ENCODE data around the gene ADD3. TPM values are rescaled to one million over a fixed set of nuclear protein-coding genes. Genes with fewer than 3 reads are reported as not detected.
A peak's percentile ranks its signal among the peaks of the same experiment; 100 is the strongest.

ADD3 gene
- total RNA-seq, 4 donors from 2014 or later = 236 to 545 (median 314) TPM

GRCh38 chr10:110174816-110175215, 167.0 kb downstream of the ADD3 start:
- no peak overlapping the region for H3K4me3 ChIP-seq
- no peaks in the 10 kb centered on the region for H3K9me3 ChIP-seq
- DNase-seq = no peak
- H3K4me1 ChIP-seq = peaks cover 0 to 11% (median 3%) of the 10 kb centered on the region in 4 donors
- H3K27ac ChIP-seq = peak overlapping the region in 1 of 4 donors; percentile 35
- no peaks in the 10 kb centered on the region for H3K36me3 ChIP-seq
- no peak for TF ChIP-seq POLR2A (IDR thresholded peaks at IDR 0.05)
- TF ChIP-seq, protein P1, sequence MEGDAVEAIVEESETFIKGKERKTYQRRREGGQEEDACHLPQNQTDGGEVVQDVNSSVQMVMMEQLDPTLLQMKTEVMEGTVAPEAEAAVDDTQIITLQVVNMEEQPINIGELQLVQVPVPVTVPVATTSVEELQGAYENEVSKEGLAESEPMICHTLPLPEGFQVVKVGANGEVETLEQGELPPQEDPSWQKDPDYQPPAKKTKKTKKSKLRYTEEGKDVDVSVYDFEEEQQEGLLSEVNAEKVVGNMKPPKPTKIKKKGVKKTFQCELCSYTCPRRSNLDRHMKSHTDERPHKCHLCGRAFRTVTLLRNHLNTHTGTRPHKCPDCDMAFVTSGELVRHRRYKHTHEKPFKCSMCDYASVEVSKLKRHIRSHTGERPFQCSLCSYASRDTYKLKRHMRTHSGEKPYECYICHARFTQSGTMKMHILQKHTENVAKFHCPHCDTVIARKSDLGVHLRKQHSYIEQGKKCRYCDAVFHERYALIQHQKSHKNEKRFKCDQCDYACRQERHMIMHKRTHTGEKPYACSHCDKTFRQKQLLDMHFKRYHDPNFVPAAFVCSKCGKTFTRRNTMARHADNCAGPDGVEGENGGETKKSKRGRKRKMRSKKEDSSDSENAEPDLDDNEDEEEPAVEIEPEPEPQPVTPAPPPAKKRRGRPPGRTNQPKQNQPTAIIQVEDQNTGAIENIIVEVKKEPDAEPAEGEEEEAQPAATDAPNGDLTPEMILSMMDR (IDR thresholded peaks at IDR 0.05) = no peak
- H3K27me3 ChIP-seq = no peaks in the 10 kb centered on the region

DNA sequence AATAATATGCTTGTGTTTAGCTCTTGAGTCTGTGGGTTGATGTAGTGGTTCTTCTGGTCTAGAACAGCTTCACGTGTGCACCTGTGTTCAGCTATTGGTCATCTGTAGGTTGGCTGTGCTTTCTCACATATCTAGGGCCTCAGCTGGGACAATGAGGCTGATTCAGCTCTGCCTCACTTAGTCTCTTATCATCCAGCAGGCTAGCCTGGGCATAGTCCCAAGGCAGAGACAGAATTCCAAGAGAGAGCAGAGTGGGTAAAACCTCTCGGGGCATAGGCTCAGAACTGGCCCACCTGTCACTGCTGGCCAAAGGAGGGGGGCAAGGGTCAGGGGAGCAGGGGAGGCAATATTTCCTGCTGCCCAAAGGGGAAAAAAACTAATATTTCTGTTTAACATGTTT, 167.6 kb downstream of the ADD3 start:
- TF ChIP-seq, protein P1 (IDR thresholded peaks at IDR 0.05) = no peak
- no peak for TF ChIP-seq POLR2A (IDR thresholded peaks at IDR 0.05)
- Histone ChIP-seq H3K4me1 (peaks cover 0 to 5% (median 2%) of the 10 kb centered on the region in 4 donors), H3K27ac (peak overlapping the region in 1 of 4 donors; percentile 35), H3K4me3 (no peak overlapping the region), H3K9me3 (no peaks in the 10 kb centered on the region), H3K36me3 (no peaks in the 10 kb centered on the region), H3K27me3 (no peaks in the 10 kb centered on the region)
- DNase-seq = no peak

- Histone ChIP-seq H3K9me3 (no peaks in the 10 kb centered on the region), H3K27me3 (no peaks in the 10 kb centered on the region), H3K36me3 (no peaks in the 10 kb centered on the region), H3K27ac (peak overlapping the region in 1 of 4 donors; percentile 35), H3K4me3 (no peak overlapping the region), H3K4me1 (no peaks in the 10 kb centered on the region)
- no peak for DNase-seq
- TF ChIP-seq POLR2A (IDR thresholded peaks at IDR 0.05) = no peak
- TF ChIP-seq, protein P1 (IDR thresholded peaks at IDR 0.05) = no peak
Observed at GRCh38 chr10:110176141-110177030, 168.6 kb downstream of the ADD3 start.

DNA sequence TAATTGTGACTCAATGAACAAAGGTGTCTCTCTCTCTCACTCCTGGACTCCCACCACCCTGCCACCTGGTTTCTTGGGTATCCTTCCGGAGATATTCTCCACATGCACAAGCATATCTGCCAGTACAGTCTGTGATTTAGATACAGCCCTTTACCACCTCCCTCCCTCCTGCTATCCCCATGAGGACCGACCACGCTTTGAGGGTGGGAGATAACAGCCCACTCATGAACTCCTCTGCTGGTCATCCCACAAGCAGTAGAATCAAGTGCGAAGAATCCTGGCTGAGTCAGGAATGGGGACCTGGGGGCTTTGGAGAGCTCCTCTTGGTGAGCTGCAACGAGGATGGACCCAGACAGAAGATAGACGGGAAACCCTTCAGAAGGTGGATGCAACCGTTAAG, 171.4 kb downstream of the ADD3 start:
- Histone ChIP-seq H3K4me3 (no peak overlapping the region), H3K4me1 (no peaks in the 10 kb centered on the region), H3K27me3 (no peaks in the 10 kb centered on the region), H3K27ac (no peak overlapping the region), H3K36me3 (no peaks in the 10 kb centered on the region), H3K9me3 (no peaks in the 10 kb centered on the region)
- no peak for DNase-seq
- TF ChIP-seq, protein P1 (IDR thresholded peaks at IDR 0.05) = no peak
- TF ChIP-seq POLR2A (IDR thresholded peaks at IDR 0.05) = no peak

DNA sequence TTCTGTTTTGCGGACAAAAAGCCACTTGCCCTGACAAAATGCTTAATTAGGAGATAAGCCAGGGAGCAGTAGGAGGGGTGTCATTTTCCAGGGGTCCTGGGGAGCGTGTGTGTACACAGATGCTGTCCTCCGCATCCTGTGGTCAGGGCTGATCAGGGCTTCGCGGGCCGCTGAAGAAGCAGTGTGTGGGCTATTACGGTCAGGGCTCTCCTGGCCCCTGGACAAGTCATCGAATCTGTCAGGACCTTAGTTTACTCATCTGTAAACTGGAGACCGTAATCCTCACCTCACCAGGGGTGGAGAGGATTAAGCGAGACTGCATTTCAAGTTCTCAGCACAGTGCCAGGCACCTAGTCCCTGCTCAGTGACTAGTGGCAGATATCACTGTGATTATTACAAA, 173.7 kb downstream of the ADD3 start:
- Histone ChIP-seq H3K4me3 (no peak overlapping the region), H3K36me3 (no peaks in the 10 kb centered on the region), H3K4me1 (no peaks in the 10 kb centered on the region), H3K27me3 (no peaks in the 10 kb centered on the region), H3K9me3 (no peaks in the 10 kb centered on the region), H3K27ac (no peak overlapping the region)
- no peak for DNase-seq
- TF ChIP-seq POLR2A (IDR thresholded peaks at IDR 0.05) = no peak
- TF ChIP-seq, protein P1 (IDR thresholded peaks at IDR 0.05) = no peak

Measured in Peyer's patch (tissue), 4 donors.